Endodermal cell (in vitro differentiated cells): ENCODE measurements around the gene NADSYN1. TPM values are rescaled to one million over a fixed set of nuclear protein-coding genes. Genes with fewer than 3 reads are reported as not detected.
"Not testable (repeated sequence)": the region's sequence is repeated elsewhere in the genome, so short reads cannot be mapped to it uniquely, and the experiment has no call there.

ENCODE experiments used
- DNase-seq: peaks from one replicate; pipeline ENCODE4 v3.0.0-alpha.2; 2017
- H3K27ac ChIP-seq: 2 replicates; pipeline ENCODE4 v1.5.1; 2013; ENCODE audit warnings: mild to moderate bottlenecking, low read depth, low read length, moderate library complexity
- H3K27me3 ChIP-seq: 2 replicates; pipeline ENCODE4 v1.6.1; 2013; ENCODE audit warnings: mild to moderate bottlenecking, low read length, moderate library complexity; ENCODE audit not compliant: insufficient read depth, control insufficient read depth, poor library complexity, severe bottlenecking
- H3K36me3 ChIP-seq: 2 replicates; pipeline ENCODE4 v1.7.0; 2013; ENCODE audit warnings: mild to moderate bottlenecking, low read length, moderate library complexity; ENCODE audit not compliant: control insufficient read depth, insufficient read depth
- H3K4me1 ChIP-seq: one replicate; pipeline ENCODE4 v1.7.0; 2013; ENCODE audit warnings: low read length; ENCODE audit not compliant: control insufficient read depth, insufficient read depth
- H3K4me3 ChIP-seq: 2 replicates; pipeline ENCODE4 v1.5.1; 2013; ENCODE audit warnings: mild to moderate bottlenecking, low read length, moderate library complexity
- H3K9ac ChIP-seq: 2 replicates; pipeline ENCODE4 v1.6.1; 2013; ENCODE audit warnings: mild to moderate bottlenecking, low read length, moderate library complexity; ENCODE audit not compliant: poor library complexity, severe bottlenecking; ENCODE audit errors: extremely low read depth
- H3K9me3 ChIP-seq: 2 replicates; pipeline ENCODE4 v1.6.1; 2013; ENCODE audit warnings: mild to moderate bottlenecking, low read length, moderate library complexity; ENCODE audit not compliant: control insufficient read depth
- H3K27ac Mint-ChIP-seq: 2 replicates; pipeline ENCODE4 v1.8.0; 2020; ENCODE audit warnings: mixed read lengths
- H3K27me3 Mint-ChIP-seq: 2 replicates; pipeline ENCODE4 v1.8.0; 2021; ENCODE audit warnings: mild to moderate bottlenecking, mixed read lengths; ENCODE audit not compliant: insufficient read depth
- H3K36me3 Mint-ChIP-seq: 2 replicates; pipeline ENCODE4 v1.8.0; 2020; ENCODE audit warnings: low read depth, mixed read lengths
- H3K4me1 Mint-ChIP-seq: 2 replicates; pipeline ENCODE4 v1.8.0; 2020; ENCODE audit warnings: mixed read lengths
- H3K4me3 Mint-ChIP-seq: 2 replicates; pipeline ENCODE4 v1.8.0; 2020; ENCODE audit warnings: mild to moderate bottlenecking, moderate library complexity, mixed read lengths
- H3K9me3 Mint-ChIP-seq: 2 replicates; pipeline ENCODE4 v1.8.0; 2020; ENCODE audit warnings: mild to moderate bottlenecking, mixed read lengths
- WGBS, 2 experiments: methylation state at CpG; one replicate each; pipeline versions ENCODE4 v1.1.5 to v1.1.7; 2013; ENCODE audit warnings: missing lambda C conversion rate in 2 of 2, mixed read lengths in 1 of 2; ENCODE audit not compliant: insufficient coverage in 1 of 2, insufficient read length in 1 of 2; 5-methylcytosine and 5-hydroxymethylcytosine counted together
- total RNA-seq, 2 donors: library from RNA; stranded (reverse); fragmentation: NEBNext Ultra II Directional in 1 of 2; extraction: Animal tissue kit (Norgen Biotek cat#: 25700) in 1 of 2; gene quantifications; 2 replicates in 1 of 2; 3 replicates in 1 of 2; pipeline ENCODE4 v1.2.1, GENCODE V29; 2021
- TF ChIP-seq, protein P1 (sequence below): fragments of 200-600 bp; sonication (generic); conservative IDR thresholded peaks from 2 replicates; pipeline ENCODE4 v1.5.0; 2021; ENCODE audit warnings: antibody characterized with exemption, mild to moderate bottlenecking

Gene NADSYN1
- total RNA-seq, 2 donors from 2014 or later: 51.9 to 61.6 TPM

DNA sequence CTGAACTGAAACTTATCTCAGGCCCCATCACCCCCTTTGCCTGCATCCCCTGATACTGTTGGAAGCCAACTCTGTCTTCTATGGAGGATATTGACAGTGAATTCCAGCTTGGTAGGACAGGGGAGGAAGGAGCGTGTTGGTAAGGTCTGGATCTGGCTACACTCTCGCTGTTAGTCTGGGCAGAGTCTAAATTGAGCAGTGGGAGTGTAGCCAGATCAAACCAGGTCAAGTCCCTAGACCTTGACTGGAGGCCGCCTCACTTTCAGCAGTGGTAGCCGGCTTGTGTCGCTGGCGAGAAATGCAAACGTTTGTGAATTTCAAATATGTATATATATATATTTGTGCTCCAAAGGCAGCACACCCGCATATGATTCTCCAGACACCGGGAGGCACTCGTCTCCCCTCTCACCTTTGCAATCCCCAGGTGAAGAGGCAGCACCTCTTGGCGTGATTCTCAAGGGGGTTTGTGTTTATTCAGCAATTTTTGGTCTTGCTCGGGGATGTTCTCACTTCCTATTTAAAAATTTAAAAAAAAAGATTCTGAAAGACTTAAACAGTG, 31.5 kb upstream of the NADSYN1 start:
- no peak overlapping the region for H3K4me3 ChIP-seq
- H3K9ac ChIP-seq: no peak overlapping the region
- Mint-ChIP-seq H3K27me3 (peaks cover 2% of the 10 kb centered on the region), H3K36me3 (no peaks in the 10 kb centered on the region), H3K4me3 (no peak overlapping the region), H3K27ac (no peak overlapping the region), H3K4me1 (peaks cover 3% of the 10 kb centered on the region), H3K9me3 (no peaks in the 10 kb centered on the region)
- no peak overlapping the region for H3K27ac ChIP-seq
- TF ChIP-seq, protein P1, sequence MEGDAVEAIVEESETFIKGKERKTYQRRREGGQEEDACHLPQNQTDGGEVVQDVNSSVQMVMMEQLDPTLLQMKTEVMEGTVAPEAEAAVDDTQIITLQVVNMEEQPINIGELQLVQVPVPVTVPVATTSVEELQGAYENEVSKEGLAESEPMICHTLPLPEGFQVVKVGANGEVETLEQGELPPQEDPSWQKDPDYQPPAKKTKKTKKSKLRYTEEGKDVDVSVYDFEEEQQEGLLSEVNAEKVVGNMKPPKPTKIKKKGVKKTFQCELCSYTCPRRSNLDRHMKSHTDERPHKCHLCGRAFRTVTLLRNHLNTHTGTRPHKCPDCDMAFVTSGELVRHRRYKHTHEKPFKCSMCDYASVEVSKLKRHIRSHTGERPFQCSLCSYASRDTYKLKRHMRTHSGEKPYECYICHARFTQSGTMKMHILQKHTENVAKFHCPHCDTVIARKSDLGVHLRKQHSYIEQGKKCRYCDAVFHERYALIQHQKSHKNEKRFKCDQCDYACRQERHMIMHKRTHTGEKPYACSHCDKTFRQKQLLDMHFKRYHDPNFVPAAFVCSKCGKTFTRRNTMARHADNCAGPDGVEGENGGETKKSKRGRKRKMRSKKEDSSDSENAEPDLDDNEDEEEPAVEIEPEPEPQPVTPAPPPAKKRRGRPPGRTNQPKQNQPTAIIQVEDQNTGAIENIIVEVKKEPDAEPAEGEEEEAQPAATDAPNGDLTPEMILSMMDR: no peak
- H3K27me3 ChIP-seq: no peaks in the 10 kb centered on the region
- H3K4me1 ChIP-seq: no peaks in the 10 kb centered on the region
- 98 to 100% methylated on average over 2 to 9 of the region's 12 CpGs for whole genome bisulfite sequencing, 2 experiments
- H3K36me3 ChIP-seq: no peaks in the 10 kb centered on the region
- no peak for DNase-seq
- no peaks in the 10 kb centered on the region for H3K9me3 ChIP-seq

DNA sequence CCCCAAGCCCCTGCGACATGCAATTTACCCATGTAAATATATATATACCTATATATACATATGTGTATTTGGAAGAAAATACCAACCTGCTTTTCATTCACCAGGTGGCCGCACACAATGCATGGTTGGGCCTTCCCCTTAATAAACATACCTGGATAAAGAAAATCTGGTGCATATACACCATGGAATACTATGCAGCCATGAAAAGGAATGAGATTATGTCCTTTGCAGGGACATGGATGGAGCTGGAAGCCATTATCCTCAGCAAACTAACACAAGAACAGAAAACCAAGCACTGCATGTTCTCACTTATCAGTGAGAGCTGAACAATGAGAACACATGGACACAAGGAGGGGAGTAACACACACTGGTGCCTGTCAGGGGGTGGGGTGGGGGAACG, 30.7 kb upstream of the NADSYN1 start:
- H3K36me3 ChIP-seq, DNase-seq, H3K27ac Mint-ChIP-seq, H3K4me1 Mint-ChIP-seq, H3K27ac ChIP-seq, H3K36me3 Mint-ChIP-seq, H3K4me1 ChIP-seq, H3K9me3 Mint-ChIP-seq, H3K4me3 ChIP-seq, H3K27me3 ChIP-seq, H3K4me3 Mint-ChIP-seq, H3K27me3 Mint-ChIP-seq, H3K9me3 ChIP-seq, H3K9ac ChIP-seq: not testable (repeated sequence)
- WGBS, 2 experiments: 95 to 100% methylated on average over 1 to 2 of the region's 3 CpGs

DNA sequence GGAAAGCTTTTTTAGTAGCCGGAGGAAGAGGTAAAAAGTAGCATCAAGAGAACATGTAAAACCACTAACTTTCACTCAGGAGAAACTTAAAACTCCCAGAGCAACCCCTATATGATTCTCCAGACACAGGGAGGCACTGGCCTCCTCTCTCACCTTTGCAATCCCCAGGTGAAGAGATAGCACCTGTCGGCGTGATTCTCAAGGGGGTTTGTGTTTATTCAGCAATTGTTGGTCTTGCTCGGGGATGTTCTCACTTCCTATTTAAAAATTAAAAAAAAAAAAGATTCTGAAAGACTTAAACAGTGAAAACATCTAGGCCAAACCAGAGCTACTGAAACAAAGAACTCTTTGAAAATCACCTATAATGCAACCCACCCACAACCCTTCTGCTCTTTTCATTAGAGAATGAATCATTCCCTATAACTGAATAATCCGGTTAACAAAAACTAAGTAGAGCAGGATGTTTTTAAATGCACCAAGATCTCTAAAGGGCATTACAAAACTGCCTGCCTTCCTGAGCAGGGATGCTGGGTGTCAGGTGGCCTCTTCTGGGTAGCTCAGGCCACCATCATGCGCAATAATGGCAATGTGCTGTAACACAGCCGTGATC, 29.7 kb upstream of the NADSYN1 start:
- no peaks in the 10 kb centered on the region for H3K36me3 Mint-ChIP-seq
- no peak overlapping the region for H3K27ac ChIP-seq
- TF ChIP-seq, protein P1: no peak
- no peak overlapping the region for H3K4me3 Mint-ChIP-seq
- no peak overlapping the region for H3K9ac ChIP-seq
- no peak overlapping the region for H3K4me3 ChIP-seq
- H3K9me3 Mint-ChIP-seq: no peaks in the 10 kb centered on the region
- peaks cover 3% of the 10 kb centered on the region for H3K4me1 Mint-ChIP-seq
- H3K27ac Mint-ChIP-seq: no peak overlapping the region
- 84 to 100% methylated on average over 1 to 7 of the region's 7 CpGs for WGBS, 2 experiments
- H3K9me3 ChIP-seq: no peaks in the 10 kb centered on the region
- H3K4me1 ChIP-seq: no peaks in the 10 kb centered on the region
- no peak for DNase-seq
- no peaks in the 10 kb centered on the region for H3K36me3 ChIP-seq
- no peaks in the 10 kb centered on the region for H3K27me3 Mint-ChIP-seq
- H3K27me3 ChIP-seq: no peaks in the 10 kb centered on the region
